ENCODE results near the gene MFAP2. TPM values are rescaled to one million over a fixed set of nuclear protein-coding genes. Genes with fewer than 3 reads are reported as not detected.

The MFAP2 gene
- polyA plus RNA-seq, 3 donors: not detected

- Histone ChIP-seq H3K79me2 (ENCODE audit: insufficient read depth, low read length) (no peaks in the 10 kb centered on the region), H2AFZ (ENCODE audit: insufficient read depth, low read depth, low read length, poor library complexity, severe bottlenecking) (no peak overlapping the region), H3K27me3 (ENCODE audit: control insufficient read depth in 2 of 2, insufficient read depth in 2 of 2, low read length in 2 of 2) (no peaks in the 10 kb centered on the region), H3K4me2 (replicated peaks; ENCODE audit: extremely low read depth, low read length, poor library complexity, severe bottlenecking) (no peak overlapping the region), H3K27ac (ENCODE audit: low read depth in 1 of 2, low read length in 2 of 2) (no peak overlapping the region), H3K4me3 (replicated peaks in 1 of 3; ENCODE audit: low read depth in 2 of 3, low read length in 3 of 3) (no peak overlapping the region), H4K20me1 (ENCODE audit: insufficient read depth, low read length) (peaks cover 7% of the 10 kb centered on the region), H3K36me3 (replicated peaks in 1 of 2; ENCODE audit: control insufficient read depth in 1 of 2, insufficient read depth in 2 of 2, low read length in 2 of 2) (peaks cover 34 to 40% of the 10 kb centered on the region in 2 donors), H3K9me3 (replicated peaks in 1 of 2; ENCODE audit: control insufficient read depth in 1 of 2, insufficient read depth in 1 of 2, low read length in 2 of 2) (no peaks in the 10 kb centered on the region), H3K9ac (ENCODE audit: insufficient read depth, low read length, poor library complexity, severe bottlenecking) (no peak overlapping the region), H3K4me1 (ENCODE audit: control insufficient read depth in 1 of 2, insufficient read depth in 2 of 2, low read length in 2 of 2) (peaks cover 30 to 36% of the 10 kb centered on the region in 2 donors)
- H3K36me3 Mint-ChIP-seq: peaks cover 35 to 39% of the 10 kb centered on the region in 2 donors
- TF ChIP-seq CTCF (IDR thresholded peaks at IDR 0.05): no peak
- intact Hi-C loops (cut with micrococcal nuclease): no loop called here
- peaks cover 34% of the 10 kb centered on the region for H3K4me1 Mint-ChIP-seq
- H3K27me3 Mint-ChIP-seq (ENCODE audit: low read depth in 3 of 3): peaks cover 4 to 5% (median 5%) of the 10 kb centered on the region in 3 donors
- H3K9me3 Mint-ChIP-seq: peaks cover 0 to 2% (median 0%) of the 10 kb centered on the region in 7 donors
- H3K27ac Mint-ChIP-seq: peak overlapping the region in 2 of 7 donors; percentile 10 to 14
- no peak overlapping the region for H3K4me3 Mint-ChIP-seq
- 94% methylated on average over 3 of the region's 5 CpGs for WGBS (ENCODE audit: insufficient coverage)
- DNase-seq: no peak
Observed at GRCh38 chr1:17016317-17016661, 35.9 kb upstream of the MFAP2 start.

- H3K9me3 Mint-ChIP-seq: peaks cover 0 to 2% (median 0%) of the 10 kb centered on the region in 7 donors
- Histone ChIP-seq H4K20me1 (ENCODE audit: insufficient read depth, low read length) (peaks cover 15% of the 10 kb centered on the region), H3K4me3 (replicated peaks in 1 of 3; ENCODE audit: low read depth in 2 of 3, low read length in 3 of 3) (no peak overlapping the region), H2AFZ (ENCODE audit: insufficient read depth, low read depth, low read length, poor library complexity, severe bottlenecking) (no peak overlapping the region), H3K79me2 (ENCODE audit: insufficient read depth, low read length) (peaks cover 12% of the 10 kb centered on the region), H3K4me1 (ENCODE audit: control insufficient read depth in 1 of 2, insufficient read depth in 2 of 2, low read length in 2 of 2) (peaks cover 44 to 50% of the 10 kb centered on the region in 2 donors), H3K27ac (ENCODE audit: low read depth in 1 of 2, low read length in 2 of 2) (no peak overlapping the region), H3K27me3 (ENCODE audit: control insufficient read depth in 2 of 2, insufficient read depth in 2 of 2, low read length in 2 of 2) (no peaks in the 10 kb centered on the region), H3K9ac (ENCODE audit: insufficient read depth, low read length, poor library complexity, severe bottlenecking) (no peak overlapping the region), H3K4me2 (replicated peaks; ENCODE audit: extremely low read depth, low read length, poor library complexity, severe bottlenecking) (no peak overlapping the region), H3K36me3 (replicated peaks in 1 of 2; ENCODE audit: control insufficient read depth in 1 of 2, insufficient read depth in 2 of 2, low read length in 2 of 2) (peaks cover 21 to 27% of the 10 kb centered on the region in 2 donors), H3K9me3 (replicated peaks in 1 of 2; ENCODE audit: control insufficient read depth in 1 of 2, insufficient read depth in 1 of 2, low read length in 2 of 2) (no peaks in the 10 kb centered on the region)
- WGBS (ENCODE audit: insufficient coverage): 90% methylated on average over 2 of the region's 10 CpGs
- peaks cover 21 to 25% of the 10 kb centered on the region in 2 donors for H3K36me3 Mint-ChIP-seq
- peak overlapping the region in 1 of 7 donors; percentile 68 for H3K27ac Mint-ChIP-seq
- peaks cover 4 to 5% (median 5%) of the 10 kb centered on the region in 3 donors for H3K27me3 Mint-ChIP-seq (ENCODE audit: low read depth in 3 of 3)
- no peak for TF ChIP-seq CTCF (IDR thresholded peaks at IDR 0.05)
- DNase-seq: no peak
- peaks cover 46% of the 10 kb centered on the region for H3K4me1 Mint-ChIP-seq
- intact Hi-C loops (cut with micrococcal nuclease): no loop called here
- H3K4me3 Mint-ChIP-seq: no peak overlapping the region
Observed at GRCh38 chr1:17014671-17015567, 34.5 kb upstream of the MFAP2 start.
